Measurements from ENCODE around the gene NEXN.

- no peak for TF ChIP-seq CTCF (IDR thresholded peaks at IDR 0.05)
- no peak for TF ChIP-seq POLR2A (IDR thresholded peaks at IDR 0.05)
Measured at GRCh38 chr1:77905603-77906002, 17.2 kb downstream of the NEXN start.
